GM18519 (cell line): ENCODE measurements around the gene GNRHR.

Experiments used
- ATAC-seq: cut with Tn5 transposase; IDR thresholded peaks from one replicate; pipeline ENCODE4 v1.9.1; 2021; ENCODE audit warnings: mild to moderate bottlenecking, moderate library complexity; ENCODE audit not compliant: unreplicated experiment, low FRiP score

Gene GNRHR

DNA sequence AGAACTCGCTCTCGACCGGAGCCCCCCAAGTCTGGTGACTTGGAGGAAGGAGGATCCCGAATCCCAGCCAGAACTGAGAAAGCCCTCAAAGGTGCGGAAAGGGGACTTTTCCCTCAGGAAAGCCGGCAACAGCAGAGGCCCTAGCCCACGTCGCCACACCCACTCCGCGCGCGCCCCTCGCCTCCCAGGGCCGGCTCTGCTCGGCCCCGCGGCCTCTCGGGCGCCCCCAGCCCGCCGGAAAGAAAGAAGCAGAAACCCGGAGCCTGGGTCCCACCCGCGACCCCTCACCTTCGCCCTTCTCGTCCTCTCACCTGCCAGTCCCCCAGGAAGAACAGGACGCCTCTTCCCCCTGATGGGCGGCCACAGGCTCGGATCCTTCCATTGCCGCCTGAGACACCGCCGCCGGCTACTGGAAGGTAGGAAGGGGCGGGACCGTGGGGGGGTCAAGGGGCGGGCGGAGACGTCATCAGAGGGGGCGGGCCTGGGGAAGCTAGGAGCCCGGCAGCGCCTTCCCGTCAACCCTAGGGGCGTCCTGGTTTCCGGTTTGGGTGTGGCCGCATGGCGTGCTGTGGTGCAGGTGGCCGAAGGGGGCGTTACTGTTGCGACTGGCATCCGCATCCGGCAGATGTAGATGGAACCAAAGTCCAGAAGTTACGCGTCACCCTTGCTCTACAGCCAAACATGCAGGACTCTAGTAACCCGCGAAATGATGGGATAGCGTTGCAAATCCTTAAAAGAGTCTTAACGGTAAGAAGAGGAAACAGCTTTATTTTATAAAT lies 53.3 kb downstream of the GNRHR start, which contains the start of gene UBA6:
TSS of gene UBA6 (minus strand) at position 418 of the 779 bp plus-strand sequence. CDS start at position 382, 36 bp downstream.
- peak; percentile 97 for ATAC-seq

DNA sequence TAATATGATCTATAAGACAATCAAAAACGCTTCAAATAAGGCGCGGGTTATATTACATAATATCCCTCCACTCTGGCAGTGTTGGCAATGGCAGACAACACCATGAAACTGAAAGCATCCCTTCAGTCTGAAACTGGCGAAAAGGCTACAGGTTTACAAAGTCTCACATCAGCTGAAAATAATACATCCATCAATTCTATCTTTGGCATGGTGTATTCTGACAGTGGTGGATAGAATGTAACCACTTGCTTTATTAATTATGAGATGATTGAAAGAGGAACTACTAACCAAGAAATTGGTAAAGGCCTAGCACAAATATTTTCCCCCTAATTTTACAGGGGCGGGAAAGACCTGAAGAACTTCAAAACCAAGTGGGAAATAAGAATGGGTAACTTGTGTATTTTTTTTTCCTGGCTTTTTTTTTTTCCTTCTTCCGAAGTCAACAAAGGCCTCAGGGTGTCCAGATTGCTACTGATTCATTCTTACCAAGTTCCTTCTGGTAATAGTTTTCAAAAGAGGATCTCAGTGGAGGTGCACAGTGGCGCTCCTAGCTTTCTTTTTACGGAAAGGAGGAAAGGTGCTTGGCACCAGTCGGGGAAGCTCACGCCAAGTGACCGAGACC lies 54.0 kb downstream of the GNRHR start:
- peak; percentile 22 for ATAC-seq

DNA sequence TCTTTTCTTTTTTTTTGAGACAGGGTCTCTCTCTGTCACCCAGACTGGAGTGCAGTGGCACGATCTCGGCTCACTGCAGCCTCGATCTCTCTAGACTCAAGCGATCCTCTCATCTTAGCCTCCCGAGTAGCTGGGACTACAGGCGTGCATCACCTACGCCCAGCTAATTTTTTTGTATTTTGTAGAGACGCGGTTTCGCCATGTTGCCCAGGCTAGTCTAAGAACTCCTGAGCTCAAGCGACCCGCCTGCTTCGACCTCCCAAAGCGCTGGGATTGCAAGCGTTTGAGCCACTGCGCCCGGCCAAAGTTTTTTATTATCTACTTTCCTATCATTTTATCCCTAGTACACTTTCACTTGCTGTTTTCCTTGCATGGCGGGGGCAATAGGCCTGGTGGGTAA lies 54.6 kb downstream of the GNRHR start:
- ATAC-seq: no peak

DNA sequence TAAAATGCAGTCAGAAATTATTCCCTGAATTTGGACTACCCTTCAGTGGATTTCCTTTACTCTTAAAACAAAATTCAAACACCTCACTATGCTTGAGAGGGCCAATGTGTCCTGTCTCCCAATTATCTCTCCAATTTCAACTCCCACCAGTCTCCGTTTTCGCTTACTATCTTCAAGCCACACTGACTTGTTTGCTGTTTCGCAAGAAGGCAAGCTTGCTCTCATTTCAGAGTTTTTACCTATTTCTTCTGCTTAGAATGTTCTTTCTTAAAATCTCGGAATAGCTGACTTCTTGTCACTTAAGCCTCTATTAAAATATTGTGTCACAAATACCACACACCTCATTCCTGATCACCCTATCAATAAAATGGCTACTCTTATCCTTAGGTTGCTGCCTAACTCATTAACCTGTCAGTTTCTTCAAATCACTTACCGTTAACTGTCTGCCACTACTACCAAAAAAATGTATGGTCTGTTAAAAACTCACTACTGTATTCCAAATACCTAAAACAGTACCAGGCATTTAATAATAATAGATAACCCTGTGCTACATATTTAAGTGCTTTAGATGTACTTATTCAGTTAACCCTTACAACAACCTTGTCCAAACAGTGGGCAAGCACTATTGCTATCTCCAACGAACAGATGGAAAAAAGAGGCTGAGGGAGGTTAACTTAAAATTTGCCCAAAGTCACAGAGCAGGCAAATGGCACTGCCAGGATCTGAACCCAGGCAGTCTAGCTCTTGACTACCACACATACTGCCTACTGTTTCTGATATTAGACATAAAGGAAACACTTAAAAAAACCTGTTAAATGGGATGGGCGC lies 56.1 kb downstream of the GNRHR start:
- ATAC-seq: no peak

DNA sequence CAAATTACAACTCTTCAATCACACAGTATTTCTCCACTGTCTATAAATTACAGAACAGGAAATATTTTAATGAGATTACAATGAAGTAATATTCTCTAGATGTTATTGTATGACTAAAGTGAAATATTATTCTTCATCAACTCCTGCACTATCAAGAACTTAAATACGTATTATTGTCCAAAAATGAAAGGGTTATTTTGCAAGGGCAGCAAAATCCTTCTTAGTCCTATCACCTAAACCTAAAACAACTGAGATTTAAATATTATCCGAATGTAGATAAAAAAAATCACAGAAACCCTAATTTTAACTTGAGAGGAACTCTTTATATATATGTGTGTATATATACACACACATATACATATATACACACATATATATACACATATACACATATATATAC lies 58.1 kb downstream of the GNRHR start:
- ATAC-seq: no peak

DNA sequence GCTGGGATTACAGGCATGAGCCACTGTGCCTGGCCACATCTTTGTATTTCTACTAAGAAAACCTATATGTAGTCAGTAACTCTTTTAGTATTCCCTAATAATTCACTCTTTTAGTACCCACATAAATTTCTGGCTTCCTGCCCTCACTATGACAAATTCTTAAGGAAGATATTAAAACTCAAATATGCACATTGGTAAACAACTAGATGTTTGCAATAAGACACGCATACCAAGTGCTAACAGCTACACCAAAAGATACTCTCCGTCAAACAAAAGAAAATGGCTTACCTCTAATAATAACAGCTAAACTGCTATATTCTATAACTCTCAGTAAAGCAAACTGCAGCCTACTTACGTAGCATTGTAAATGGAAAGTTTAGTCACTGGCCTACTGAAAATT lies 59.5 kb downstream of the GNRHR start:
- ATAC-seq: no peak

DNA sequence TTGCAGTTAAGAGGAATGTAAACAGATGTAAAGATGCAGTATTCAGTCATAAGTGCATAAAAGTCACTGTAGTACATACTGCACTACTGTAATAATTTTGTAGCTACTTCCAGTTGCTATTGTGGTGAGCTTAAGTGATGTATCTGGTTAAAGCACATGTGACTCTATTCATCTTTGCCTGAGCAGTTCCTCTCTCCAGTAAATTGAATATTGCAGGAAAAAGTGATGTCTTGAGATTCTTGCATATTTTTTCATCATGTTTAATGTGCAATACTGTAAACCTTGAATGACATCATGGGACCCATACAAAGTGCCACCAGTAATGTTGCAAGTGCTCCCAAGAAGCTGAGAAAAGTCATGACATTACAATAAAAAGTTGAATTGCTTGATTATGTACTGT lies 62.9 kb downstream of the GNRHR start:
- no peak for ATAC-seq
